ENCODE measurements around the gene SMR3B.

DNA sequence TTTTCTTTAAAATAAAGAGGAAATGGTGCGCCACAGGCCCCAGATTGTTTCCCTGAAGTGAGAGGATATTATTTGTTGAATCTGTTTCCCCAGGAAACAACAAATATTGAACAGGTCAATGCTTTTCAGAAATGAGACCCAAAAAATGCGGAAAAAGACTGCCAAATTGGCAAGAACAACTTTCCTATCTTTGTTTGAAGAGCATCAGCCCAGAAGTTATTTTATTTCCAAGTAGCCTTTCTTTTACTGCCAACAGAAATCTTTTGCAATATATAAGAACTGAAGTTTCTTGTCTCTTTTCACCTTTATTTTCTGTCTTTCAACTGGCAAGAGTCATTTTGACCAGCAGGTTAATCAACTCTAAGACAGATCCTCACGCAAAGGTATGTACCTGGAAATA, 22.5 kb upstream of the SMR3B start, which contains the start of gene SMR3A:
- TF ChIP-seq, protein P1, sequence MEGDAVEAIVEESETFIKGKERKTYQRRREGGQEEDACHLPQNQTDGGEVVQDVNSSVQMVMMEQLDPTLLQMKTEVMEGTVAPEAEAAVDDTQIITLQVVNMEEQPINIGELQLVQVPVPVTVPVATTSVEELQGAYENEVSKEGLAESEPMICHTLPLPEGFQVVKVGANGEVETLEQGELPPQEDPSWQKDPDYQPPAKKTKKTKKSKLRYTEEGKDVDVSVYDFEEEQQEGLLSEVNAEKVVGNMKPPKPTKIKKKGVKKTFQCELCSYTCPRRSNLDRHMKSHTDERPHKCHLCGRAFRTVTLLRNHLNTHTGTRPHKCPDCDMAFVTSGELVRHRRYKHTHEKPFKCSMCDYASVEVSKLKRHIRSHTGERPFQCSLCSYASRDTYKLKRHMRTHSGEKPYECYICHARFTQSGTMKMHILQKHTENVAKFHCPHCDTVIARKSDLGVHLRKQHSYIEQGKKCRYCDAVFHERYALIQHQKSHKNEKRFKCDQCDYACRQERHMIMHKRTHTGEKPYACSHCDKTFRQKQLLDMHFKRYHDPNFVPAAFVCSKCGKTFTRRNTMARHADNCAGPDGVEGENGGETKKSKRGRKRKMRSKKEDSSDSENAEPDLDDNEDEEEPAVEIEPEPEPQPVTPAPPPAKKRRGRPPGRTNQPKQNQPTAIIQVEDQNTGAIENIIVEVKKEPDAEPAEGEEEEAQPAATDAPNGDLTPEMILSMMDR (IDR thresholded peaks at IDR 0.05) = no peak
- no peak for TF ChIP-seq EZH2 (IDR thresholded peaks at IDR 0.05; ENCODE audit: borderline replicate concordance, insufficient read depth, low read depth, low read length, poor library complexity, severe bottlenecking)

Measured in B cell (primary cell).